Measurements from ENCODE around the gene JTB. TPM values are rescaled to one million over a fixed set of nuclear protein-coding genes. Genes with fewer than 3 reads are reported as not detected.

Gene JTB
- total and polyA plus RNA-seq, 2 of the 4 experiments (the other 2 are of a cell fraction), result 123 to 138 TPM

DNA sequence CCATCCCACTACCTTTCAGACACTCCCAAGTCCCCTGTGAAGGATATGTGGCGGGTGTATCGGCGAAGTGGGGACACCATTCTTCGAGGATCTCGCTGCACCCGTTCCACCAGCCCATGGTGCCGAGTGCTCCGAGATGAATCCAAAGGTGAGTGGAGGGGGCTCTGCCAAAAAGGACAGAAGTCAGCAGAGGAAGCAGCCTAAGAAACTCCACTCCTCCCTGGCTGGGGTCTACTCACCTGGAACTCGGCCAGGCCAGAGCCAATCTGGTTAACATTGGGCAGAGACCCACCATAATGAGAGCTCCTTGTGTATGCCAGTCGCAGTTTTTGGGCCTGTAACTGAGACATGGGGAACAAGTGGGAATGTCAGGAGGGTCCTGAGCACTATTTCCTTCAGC is 22.6 kb downstream of the JTB start (continued):
- TF ChIP-seq MXI1 (IDR thresholded peaks at IDR 0.05; ENCODE audit: borderline replicate concordance, low read depth, low read length) (no peak), RCOR1 (IDR thresholded peaks at IDR 0.05; ENCODE audit: insufficient replicate concordance, low read length) (no peak), BHLHE40 (IDR thresholded peaks at IDR 0.05; ENCODE audit: low read depth, low read length) (no peak)

DNA sequence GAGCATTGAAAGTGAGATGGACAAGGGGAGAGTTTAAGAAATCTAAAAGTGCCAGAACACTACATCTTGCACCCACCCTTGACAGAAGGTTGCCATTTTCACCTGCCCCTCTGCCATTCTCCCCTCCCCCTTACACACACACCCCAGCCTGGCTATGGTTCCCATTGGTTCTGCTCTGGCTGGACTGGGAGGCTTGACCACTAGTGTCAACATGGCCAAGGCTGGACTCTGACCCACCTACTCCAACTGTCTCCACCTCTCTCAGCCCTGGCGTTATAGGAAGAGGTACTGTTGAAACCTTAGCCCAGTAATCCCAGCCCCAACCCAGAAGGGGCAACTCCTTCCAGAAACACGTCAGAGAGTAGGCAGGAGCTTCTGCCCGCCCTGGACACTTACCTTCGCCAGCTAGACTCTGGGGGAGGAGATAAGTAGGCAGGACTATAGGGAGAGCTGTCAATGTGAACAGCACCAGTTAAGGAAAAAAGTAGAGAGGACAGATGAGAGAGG is 23.6 kb downstream of the JTB start:
- peaks cover 41% of the 10 kb centered on the region for H4K20me1 ChIP-seq (ENCODE audit: insufficient read depth, low read length)
- H2BK15ac ChIP-seq (ENCODE audit: low read depth, low read length), result no peak overlapping the region
- in situ Hi-C loops (cut with MboI; ENCODE audit: low sequenced_read_pairs) (loop anchor here (25.0 kb wide), 1 partner anchor 417 kb away; the partner anchor contains the start of genes S100A3, S100A4, S100A5 and S100A6), intact Hi-C loops (cut with micrococcal nuclease) (no loop called here), dilution Hi-C loops (cut with HindIII; ENCODE audit: low sequenced_read_pairs, unreplicated experiment) (no loop called here)
- no peak overlapping the region for H3K27ac ChIP-seq (ENCODE audit: insufficient read depth, low read length)
- no CpG with 5 or more reads among the region's 4 CpGs for WGBS, 2 experiments (ENCODE audit: extremely low coverage in 2 of 2, insufficient read length in 1 of 2)
- H3K9me3 ChIP-seq (ENCODE audit: control insufficient read depth, insufficient read depth, low read length), result no peaks in the 10 kb centered on the region
- H3K36me3 ChIP-seq (ENCODE audit: control insufficient read depth, insufficient read depth, low read length), result peaks cover 38% of the 10 kb centered on the region
- ChIA-PET POLR2A (ENCODE audit: unreplicated experiment) (no interaction called here), CTCF (no interaction called here)
- ATAC-seq (ENCODE audit: low read depth) (no peak), DNase-seq (no peak)
- no peak overlapping the region for H4K91ac ChIP-seq (ENCODE audit: insufficient read depth, low read depth, low read length)
- H3K23ac ChIP-seq (ENCODE audit: low read depth, low read length), result no peak overlapping the region
- no peak overlapping the region for H2BK20ac ChIP-seq (ENCODE audit: low read depth, low read length)
- no peak overlapping the region for H2AK5ac ChIP-seq (ENCODE audit: low read depth, low read length)
- no peak overlapping the region for H3K9ac ChIP-seq (ENCODE audit: low read depth, low read length)
- BruUV-seq (replicated peaks), result no TSS peak
- H3K14ac ChIP-seq (replicated peaks; ENCODE audit: low read depth, low read length), result no peak overlapping the region
- no peak overlapping the region for H4K8ac ChIP-seq (ENCODE audit: low read depth in 2 of 2, low read length in 2 of 2)
- no peak overlapping the region for H3K4ac ChIP-seq (ENCODE audit: low read depth, low read length)
- H3K79me1 ChIP-seq (ENCODE audit: low read depth in 1 of 2, low read length in 2 of 2), result peaks cover 24 to 59% of the 10 kb centered on the region in 2 experiments
- no peaks in the 10 kb centered on the region for H3K27me3 ChIP-seq (ENCODE audit: control insufficient read depth, insufficient read depth, low read length)
- no peak overlapping the region for H3K56ac ChIP-seq (ENCODE audit: extremely low read depth, insufficient read depth, low read length)
- H3K4me3 ChIP-seq (ENCODE audit: insufficient read depth, low read depth, low read length), result no peak overlapping the region
- no peak overlapping the region for H2BK120ac ChIP-seq (ENCODE audit: low read depth, low read length)
- H3K4me1 ChIP-seq (ENCODE audit: control insufficient read depth, insufficient read depth, low read length), result peaks cover 11% of the 10 kb centered on the region; the same call in 1 of the 2 replicates
- no peak overlapping the region for H2AFZ ChIP-seq (replicated peaks; ENCODE audit: low read length, poor library complexity)
- peaks cover 14% of the 10 kb centered on the region; the same call in 1 of the 2 replicates for H3K9me1 ChIP-seq (ENCODE audit: insufficient read depth, low read length)
- no peak overlapping the region for H4K5ac ChIP-seq (ENCODE audit: low read depth, low read length)
- no peak overlapping the region for H2BK5ac ChIP-seq (ENCODE audit: low read depth, low read length, poor library complexity, severe bottlenecking)
- no peak overlapping the region for H2AK9ac ChIP-seq (replicated peaks; ENCODE audit: low read depth, low read length, poor library complexity)
- no peak overlapping the region for H3K4me2 ChIP-seq (ENCODE audit: low read depth, low read length)
- no peak overlapping the region for H3K18ac ChIP-seq (ENCODE audit: low read depth, low read length)
- TF ChIP-seq CHD1 (IDR thresholded peaks at IDR 0.05; ENCODE audit: low read depth, low read length), result no peak
